OCI-LY3 (cell line): ENCODE results near the gene NAT8L.

ENCODE experiments used
- H2AFZ ChIP-seq: fragments of 200-600, 300-600 bp; shearing (Covaris generic); 2 replicates; pipeline ENCODE4 v1.6.0; 2014; ENCODE audit warnings: antibody characterized with exemption, low read depth, low read length
- H3K27ac ChIP-seq: fragments of 200-600, 300-600 bp; sonication (generic); 2 replicates; pipeline ENCODE4 v1.5.1; 2014; ENCODE audit warnings: mild to moderate bottlenecking, low read length, moderate library complexity, mixed read lengths
- H3K27me3 ChIP-seq: fragments of 200-600, 300-600 bp; sonication (generic); 2 replicates; pipeline ENCODE4 v1.6.1; 2014; ENCODE audit warnings: low read depth, low read length, mixed read lengths
- H3K36me3 ChIP-seq: fragments of 200-600, 300-600 bp; sonication (generic); replicated peaks from 2 replicates; pipeline ENCODE3; 2014; ENCODE audit warnings: low read depth, low read length, mixed read lengths
- H3K4me1 ChIP-seq: fragments of 300-600, 200-600 bp; sonication (generic); 2 replicates; pipeline ENCODE4 v1.6.1; 2014; ENCODE audit warnings: low read length, mixed read lengths
- H3K4me2 ChIP-seq: fragments of 200-600, 300-600 bp; sonication (generic); 2 replicates; pipeline ENCODE4 v1.6.1; 2014; ENCODE audit warnings: low read length, mixed read lengths
- H3K4me3 ChIP-seq: fragments of 300-600, 200-600 bp; sonication (generic); 2 replicates; pipeline ENCODE4 v1.5.1; 2014; ENCODE audit warnings: antibody characterized with exemption, mild to moderate bottlenecking, low read length, moderate library complexity
- H3K79me2 ChIP-seq: fragments of 300-600, 200-600 bp; shearing (Covaris generic); 2 replicates; pipeline ENCODE4 v1.6.1; 2014; ENCODE audit warnings: mild to moderate bottlenecking, low read length, mixed read lengths
- H3K9ac ChIP-seq: fragments of 300-600, 200-600 bp; shearing (Covaris generic); 2 replicates; pipeline ENCODE4 v1.6.0; 2014; ENCODE audit warnings: mild to moderate bottlenecking, low read length, moderate library complexity
- H3K9me3 ChIP-seq: fragments of 200-600, 300-600 bp; shearing (Covaris generic); 2 replicates; pipeline ENCODE4 v1.6.1; 2014; ENCODE audit warnings: low read length, mixed read lengths; ENCODE audit not compliant: insufficient read depth
- H4K20me1 ChIP-seq: fragments of 200-600, 300-600 bp; sonication (generic); 2 replicates; pipeline ENCODE4 v1.6.1; 2016; ENCODE audit warnings: low read length, mixed read lengths; ENCODE audit not compliant: insufficient read depth
- EZH2phosphoT487 ChIP-seq: fragments of 200-600 bp; shearing (Covaris generic); IDR thresholded peaks from 2 replicates; pipeline ENCODE4 v1.6.1; 2018; ENCODE audit warnings: antibody characterized with exemption, mixed run types, low read depth
- TF ChIP-seq, protein P1 (sequence below): fragments of 200-600, 300-600 bp; sonication (generic); IDR thresholded peaks from 2 replicates; pipeline ENCODE4 v1.5.1; 2014; ENCODE audit warnings: antibody characterized with exemption, low read length, low read depth

The NAT8L gene

DNA sequence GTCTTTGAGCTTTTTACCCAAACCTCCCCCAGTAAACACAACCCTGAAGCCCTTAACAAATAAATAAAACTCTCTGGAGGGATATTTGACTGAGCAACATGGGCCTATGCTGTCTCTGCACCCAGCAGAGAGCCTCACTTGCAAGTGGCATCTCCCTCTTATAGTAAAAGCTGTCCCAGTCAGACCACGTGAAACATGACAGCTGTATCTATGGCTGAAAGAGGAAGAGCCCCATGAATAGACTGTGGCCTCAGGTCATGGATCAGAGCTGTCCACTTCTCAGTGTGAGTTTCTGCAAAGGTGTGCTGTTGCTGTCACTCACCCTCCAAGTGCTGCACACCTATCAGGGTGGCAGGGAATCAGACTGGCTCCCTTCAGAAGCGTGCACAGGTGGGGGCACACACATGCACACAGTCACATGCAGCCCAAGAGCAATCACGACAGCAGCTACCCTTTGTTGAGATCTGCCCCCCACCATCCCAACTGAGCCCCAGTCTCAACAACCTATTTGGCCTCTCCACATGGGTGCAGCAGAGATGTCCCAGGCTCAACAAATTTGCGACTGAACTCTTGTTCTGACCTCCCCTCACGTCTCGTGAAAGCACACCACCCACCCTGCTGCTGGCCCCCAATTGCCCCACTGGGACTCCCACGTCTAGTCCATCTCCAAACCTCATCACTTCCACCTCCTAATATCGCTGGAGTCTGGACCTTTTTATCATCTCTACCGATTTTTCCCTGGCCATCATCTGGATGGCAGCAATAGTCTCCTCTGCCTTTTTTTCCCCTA is 45.6 kb downstream of the NAT8L start:
- H3K9ac ChIP-seq: no peak overlapping the region
- no peaks in the 10 kb centered on the region for H3K4me1 ChIP-seq
- no peaks in the 10 kb centered on the region for H3K36me3 ChIP-seq
- H4K20me1 ChIP-seq: no peaks in the 10 kb centered on the region
- H2AFZ ChIP-seq: no peak overlapping the region
- TF ChIP-seq EZH2phosphoT487: no peak
- TF ChIP-seq, protein P1, sequence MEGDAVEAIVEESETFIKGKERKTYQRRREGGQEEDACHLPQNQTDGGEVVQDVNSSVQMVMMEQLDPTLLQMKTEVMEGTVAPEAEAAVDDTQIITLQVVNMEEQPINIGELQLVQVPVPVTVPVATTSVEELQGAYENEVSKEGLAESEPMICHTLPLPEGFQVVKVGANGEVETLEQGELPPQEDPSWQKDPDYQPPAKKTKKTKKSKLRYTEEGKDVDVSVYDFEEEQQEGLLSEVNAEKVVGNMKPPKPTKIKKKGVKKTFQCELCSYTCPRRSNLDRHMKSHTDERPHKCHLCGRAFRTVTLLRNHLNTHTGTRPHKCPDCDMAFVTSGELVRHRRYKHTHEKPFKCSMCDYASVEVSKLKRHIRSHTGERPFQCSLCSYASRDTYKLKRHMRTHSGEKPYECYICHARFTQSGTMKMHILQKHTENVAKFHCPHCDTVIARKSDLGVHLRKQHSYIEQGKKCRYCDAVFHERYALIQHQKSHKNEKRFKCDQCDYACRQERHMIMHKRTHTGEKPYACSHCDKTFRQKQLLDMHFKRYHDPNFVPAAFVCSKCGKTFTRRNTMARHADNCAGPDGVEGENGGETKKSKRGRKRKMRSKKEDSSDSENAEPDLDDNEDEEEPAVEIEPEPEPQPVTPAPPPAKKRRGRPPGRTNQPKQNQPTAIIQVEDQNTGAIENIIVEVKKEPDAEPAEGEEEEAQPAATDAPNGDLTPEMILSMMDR: no peak
- no peak overlapping the region for H3K4me2 ChIP-seq
- H3K9me3 ChIP-seq: peaks cover 16% of the 10 kb centered on the region; the same call in 1 of the 2 replicates
- H3K27ac ChIP-seq: no peak overlapping the region
- no peak overlapping the region for H3K4me3 ChIP-seq
- H3K79me2 ChIP-seq: no peaks in the 10 kb centered on the region
- no peaks in the 10 kb centered on the region for H3K27me3 ChIP-seq

- Histone ChIP-seq H3K4me2 (no peak overlapping the region), H3K4me3 (no peak overlapping the region), H3K79me2 (no peaks in the 10 kb centered on the region), H3K27me3 (no peaks in the 10 kb centered on the region), H3K4me1 (no peaks in the 10 kb centered on the region), H3K36me3 (no peaks in the 10 kb centered on the region), H3K27ac (no peak overlapping the region), H3K9me3 (peaks cover 16% of the 10 kb centered on the region; the same call in 1 of the 2 replicates), H2AFZ (no peak overlapping the region), H4K20me1 (no peaks in the 10 kb centered on the region), H3K9ac (no peak overlapping the region)
- TF ChIP-seq, protein P1: no peak
- no peak for TF ChIP-seq EZH2phosphoT487
Observed at GRCh38 chr4:2105559-2105958, 46.4 kb downstream of the NAT8L start.

DNA sequence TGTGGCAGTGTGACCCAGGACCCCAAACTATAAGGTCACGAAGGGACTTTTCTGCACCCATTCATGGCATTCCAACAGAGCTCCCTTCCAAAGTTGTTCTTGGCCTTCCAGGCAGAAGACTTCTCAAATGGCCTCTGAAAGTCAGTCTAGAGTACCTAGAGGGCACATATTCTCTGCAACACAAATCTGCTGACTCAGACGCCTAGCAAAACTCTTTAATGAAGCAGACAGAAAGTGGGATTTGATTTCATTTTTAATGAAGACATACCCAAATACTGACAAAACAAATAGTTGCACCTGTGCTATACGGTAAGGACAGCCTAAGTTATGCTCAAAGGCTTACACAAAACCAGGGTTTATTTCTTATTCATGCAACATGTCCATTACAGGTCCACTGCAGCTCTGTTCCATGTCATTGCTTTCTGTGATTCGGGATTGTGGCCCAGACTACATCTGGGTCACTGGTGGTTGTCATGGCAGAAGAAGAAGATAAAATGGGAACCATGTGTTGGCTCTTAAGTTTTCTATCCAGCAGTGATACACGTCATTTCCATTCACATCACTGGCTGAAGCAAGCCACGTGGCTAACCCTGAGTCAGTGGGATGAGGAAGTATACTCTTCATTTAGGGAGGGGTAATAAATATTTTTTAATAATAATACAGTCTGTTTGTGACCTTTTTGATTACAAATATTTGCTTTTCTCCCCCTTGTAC is 57.7 kb downstream of the NAT8L start:
- no peak for TF ChIP-seq EZH2phosphoT487
- TF ChIP-seq, protein P1: no peak

More for the DNA sequence above, 57.7 kb downstream of the NAT8L start:
- Histone ChIP-seq H3K79me2 (no peaks in the 10 kb centered on the region), H3K4me1 (no peaks in the 10 kb centered on the region), H3K4me2 (no peak overlapping the region), H4K20me1 (no peaks in the 10 kb centered on the region), H2AFZ (no peak overlapping the region), H3K27me3 (no peaks in the 10 kb centered on the region), H3K9ac (no peak overlapping the region), H3K9me3 (no peaks in the 10 kb centered on the region), H3K36me3 (no peaks in the 10 kb centered on the region), H3K27ac (no peak overlapping the region), H3K4me3 (no peak overlapping the region)
